Measurements from ENCODE around the gene JDP2. TPM values are rescaled to one million over a fixed set of nuclear protein-coding genes. Genes with fewer than 3 reads are reported as not detected.

Gene JDP2
- total RNA-seq, 1 experiment from 2014 or later: 5.9 TPM

GRCh38 chr14:75433631-75434071 lies 5.8 kb downstream of the JDP2 start:
- H3K27me3 ChIP-seq (replicated peaks; ENCODE audit: insufficient read depth, low read depth, low read length, poor library complexity): no peaks in the 10 kb centered on the region
- no peak overlapping the region for H3K4me3 ChIP-seq (ENCODE audit: low read depth, low read length, poor library complexity, severe bottlenecking)
- ChIA-PET POLR2A (ENCODE audit: low non-redundant PET) (no interaction called here), CTCF (interaction anchor here (0.6 kb wide), 2 partner anchors 302 to 489 kb away, joined by 3 to 8 read pairs; no protein-coding TSS in a partner anchor)
- intact Hi-C loops (cut with micrococcal nuclease; ENCODE audit: unreplicated experiment): no loop called here
- TF ChIP-seq EZH2 (IDR thresholded peaks at IDR 0.05; ENCODE audit: borderline replicate concordance, low read depth, low read length, poor library complexity, severe bottlenecking): no peak
- TF ChIP-seq CTCF (conservative IDR thresholded peaks at IDR 0.05; ENCODE audit: low read depth, low read length): no peak
- DNase-seq (ENCODE audit: low spot score): no peak
- H3K27ac ChIP-seq (ENCODE audit: low read depth, low read length, poor library complexity, severe bottlenecking): no peak overlapping the region
- no TSS peak for BruUV-seq (replicated peaks)
- H3K4me1 ChIP-seq (ENCODE audit: insufficient read depth, low read length, poor library complexity, severe bottlenecking): peaks cover 12% of the 10 kb centered on the region
- H3K9me3 ChIP-seq (ENCODE audit: low read depth, low read length, poor library complexity, severe bottlenecking): no peaks in the 10 kb centered on the region
- H3K36me3 ChIP-seq (ENCODE audit: insufficient read depth, low read length, poor library complexity, severe bottlenecking): peaks cover 10% of the 10 kb centered on the region

- Histone ChIP-seq H3K27me3 (replicated peaks; ENCODE audit: insufficient read depth, low read depth, low read length, poor library complexity) (no peaks in the 10 kb centered on the region), H3K36me3 (ENCODE audit: insufficient read depth, low read length, poor library complexity, severe bottlenecking) (peaks cover 10% of the 10 kb centered on the region), H3K4me1 (ENCODE audit: insufficient read depth, low read length, poor library complexity, severe bottlenecking) (peaks cover 12% of the 10 kb centered on the region), H3K27ac (ENCODE audit: low read depth, low read length, poor library complexity, severe bottlenecking) (no peak overlapping the region), H3K4me3 (ENCODE audit: low read depth, low read length, poor library complexity, severe bottlenecking) (no peak overlapping the region), H3K9me3 (ENCODE audit: low read depth, low read length, poor library complexity, severe bottlenecking) (no peaks in the 10 kb centered on the region)
- no peak for DNase-seq (ENCODE audit: low spot score)
- TF ChIP-seq CTCF (conservative IDR thresholded peaks at IDR 0.05; ENCODE audit: low read depth, low read length) (no peak), EZH2 (IDR thresholded peaks at IDR 0.05; ENCODE audit: borderline replicate concordance, low read depth, low read length, poor library complexity, severe bottlenecking) (no peak)
- ChIA-PET CTCF (no interaction called here), POLR2A (ENCODE audit: low non-redundant PET) (no interaction called here)
- intact Hi-C loops (cut with micrococcal nuclease; ENCODE audit: unreplicated experiment): no loop called here
- BruUV-seq (replicated peaks): no TSS peak
These were observed 6.5 kb downstream of the JDP2 start for GRCh38 chr14:75434138-75434889.

GRCh38 chr14:75434890-75435248 lies 7.0 kb downstream of the JDP2 start:
- BruUV-seq (replicated peaks): no TSS peak
- Histone ChIP-seq H3K9me3 (ENCODE audit: low read depth, low read length, poor library complexity, severe bottlenecking) (no peaks in the 10 kb centered on the region), H3K4me1 (ENCODE audit: insufficient read depth, low read length, poor library complexity, severe bottlenecking) (peaks cover 10% of the 10 kb centered on the region), H3K36me3 (ENCODE audit: insufficient read depth, low read length, poor library complexity, severe bottlenecking) (peaks cover 10% of the 10 kb centered on the region), H3K4me3 (ENCODE audit: low read depth, low read length, poor library complexity, severe bottlenecking) (no peak overlapping the region), H3K27ac (ENCODE audit: low read depth, low read length, poor library complexity, severe bottlenecking) (no peak overlapping the region), H3K27me3 (replicated peaks; ENCODE audit: insufficient read depth, low read depth, low read length, poor library complexity) (no peaks in the 10 kb centered on the region)
- intact Hi-C loops (cut with micrococcal nuclease; ENCODE audit: unreplicated experiment): no loop called here
- no peak for TF ChIP-seq CTCF (conservative IDR thresholded peaks at IDR 0.05; ENCODE audit: low read depth, low read length)
- no peak for TF ChIP-seq EZH2 (IDR thresholded peaks at IDR 0.05; ENCODE audit: borderline replicate concordance, low read depth, low read length, poor library complexity, severe bottlenecking)
- DNase-seq (ENCODE audit: low spot score): no peak
- POLR2A ChIA-PET (ENCODE audit: low non-redundant PET): no interaction called here
- CTCF ChIA-PET: no interaction called here
